HepG2 (cell line): ENCODE results near the gene NIPAL3. TPM values are rescaled to one million over a fixed set of nuclear protein-coding genes. Genes with fewer than 3 reads are reported as not detected.

Experiments used
- BHLHE40 ChIP-seq: IDR thresholded peaks from 2 replicates; pipeline ENCODE4 v1.6.1; 2011; ENCODE audit warnings: low read length, improper control_type of control experiment
- IKZF5 ChIP-seq: IDR thresholded peaks from 2 replicates; pipeline ENCODE4 v1.6.1; 2018; ENCODE audit warnings: missing genetic modification reagents, mild to moderate bottlenecking, missing compliant biosample characterization
- STAG1 ChIP-seq: sonication (generic); formaldehyde crosslinking; IDR thresholded peaks from 2 replicates; pipeline ENCODE4 v1.4.0; 2020; ENCODE audit warnings: missing genetic modification reagents
- TSC22D2 ChIP-seq: sonication (generic); formaldehyde crosslinking; IDR thresholded peaks from 2 replicates; pipeline ENCODE4 v1.5.1; 2020; ENCODE audit warnings: missing genetic modification reagents, mild to moderate bottlenecking, borderline replicate concordance
- XRCC5 ChIP-seq: fragments of 200-400 bp; formaldehyde crosslinking; optimal IDR thresholded peaks from 2 replicates; pipeline ENCODE3; 2017; ENCODE audit warnings: mild to moderate bottlenecking, low read length
- ZBED4 ChIP-seq: sonication (generic); formaldehyde crosslinking; IDR thresholded peaks from 2 replicates; pipeline ENCODE4 v1.4.0; 2020; ENCODE audit warnings: missing genetic modification reagents, borderline replicate concordance
- ZNF12 ChIP-seq: sonication (generic); formaldehyde crosslinking; IDR thresholded peaks from 2 replicates; pipeline ENCODE4 v1.5.0; 2020; ENCODE audit warnings: missing genetic modification reagents
- polyA plus RNA-seq, 8 experiments: library from polyadenylated mRNA; depleted of rRNA in 3 of 8; stranded (reverse) in 7 of 8; unstranded in 1 of 8; fragments of >200 nt; fragmentation: Illumina TruSeq in 4 of 8; extraction: Trizol in 4 of 8; gene quantifications; 2 replicates each; pipeline versions ENCODE4 v1.2.1 to v1.2.3, GENCODE V29; 2011 to 2016; ENCODE audit warnings: low read depth in 4 of 8, missing spikeins in 1 of 8, mixed read lengths in 1 of 8; ENCODE audit not compliant: insufficient read depth in 1 of 8
- total RNA-seq, 5 experiments: library from RNA; depleted of rRNA; stranded (reverse); fragments of >200 nt; fragmentation: Illumina TruSeq; extraction: Trizol; gene quantifications; 2 replicates each; pipeline ENCODE4 v1.2.3, GENCODE V29; 2016; ENCODE audit warnings: low read depth in 1 of 5

Gene NIPAL3
- total and polyA plus RNA-seq, 2 of the 13 experiments (the other 11 are each of a cell fraction or from before 2014, with no cell fraction given) = 5.6 to 8.6 TPM

GRCh38 chr1:24390924-24391782 lies 24.4 kb upstream of the NIPAL3 start (continued):
- TF ChIP-seq IKZF5 (CRISPR knock-in tag) (0 out of 2 replicates have a peak, but pooled peaks have one; percentile 36), STAG1 (CRISPR knock-in tag) (peak; percentile 95), BHLHE40 (peak; percentile 49; the same call in 1 of the 2 replicates), ZBED4 (no peak), ZNF12 (0 out of 2 replicates have a peak, but pooled peaks have one; percentile 15), XRCC5 (peak; percentile 47), TSC22D2 (0 out of 2 replicates have a peak, but pooled peaks have one; percentile 34)
